ENCODE data around the gene MVB12A. TPM values are rescaled to one million over a fixed set of nuclear protein-coding genes. Genes with fewer than 3 reads are reported as not detected.

MVB12A gene
- polyA plus RNA-seq, 3 donors, result 43.2 to 47.8 (median 43.7) TPM

GRCh38 chr19:17450264-17451075 is 30.6 kb downstream of the MVB12A start:
- no peak overlapping the region for H3K9ac ChIP-seq (ENCODE audit: insufficient read depth, low read length, poor library complexity, severe bottlenecking)
- DNase-seq, result peak in 1 of 3 donors; percentile 28
- H3K27ac ChIP-seq (ENCODE audit: low read depth in 1 of 2, low read length in 2 of 2), result no peak overlapping the region
- peaks cover 20 to 25% of the 10 kb centered on the region in 2 donors for H3K4me1 ChIP-seq (ENCODE audit: control insufficient read depth in 1 of 2, insufficient read depth in 2 of 2, low read length in 2 of 2)
- intact Hi-C loops (cut with micrococcal nuclease), result loop anchor here in 1 of 2 donors (5.0 kb wide), 1 partner anchor 407 kb away; the partner anchor contains the start of gene RPL18A
- peak overlapping the region in 1 of 3 experiments; percentile 14 for H3K4me3 ChIP-seq (replicated peaks in 1 of 3; ENCODE audit: low read depth in 2 of 3, low read length in 3 of 3)
- H3K36me3 ChIP-seq (replicated peaks in 1 of 2; ENCODE audit: control insufficient read depth in 1 of 2, insufficient read depth in 2 of 2, low read length in 2 of 2), result no peaks in the 10 kb centered on the region
- Mint-ChIP-seq H3K36me3 (peaks cover 0 to 6% of the 10 kb centered on the region in 2 donors), H3K4me1 (peaks cover 25% of the 10 kb centered on the region), H3K4me3 (peak overlapping the region in 1 of 2 donors; percentile 39), H3K27me3 (ENCODE audit: low read depth in 3 of 3) (peaks cover 40 to 51% (median 47%) of the 10 kb centered on the region in 3 donors), H3K27ac (peak overlapping the region in 2 of 7 donors; percentile 5 to 11), H3K9me3 (peaks cover 2 to 15% (median 10%) of the 10 kb centered on the region in 7 donors)
- H3K9me3 ChIP-seq (replicated peaks in 1 of 2; ENCODE audit: control insufficient read depth in 1 of 2, insufficient read depth in 1 of 2, low read length in 2 of 2), result peaks cover 4 to 5% of the 10 kb centered on the region in 2 donors
- no peak for TF ChIP-seq CTCF (IDR thresholded peaks at IDR 0.05)
- peaks cover 16 to 48% of the 10 kb centered on the region in 2 donors for H3K27me3 ChIP-seq (ENCODE audit: control insufficient read depth in 2 of 2, insufficient read depth in 2 of 2, low read length in 2 of 2)
- H4K20me1 ChIP-seq (ENCODE audit: insufficient read depth, low read length), result no peaks in the 10 kb centered on the region
- no peak overlapping the region for H2AFZ ChIP-seq (ENCODE audit: insufficient read depth, low read depth, low read length, poor library complexity, severe bottlenecking)
- 79% methylated on average over 5 of the region's 8 CpGs for WGBS (ENCODE audit: insufficient coverage)
- peak overlapping the region; percentile 14 for H3K4me2 ChIP-seq (replicated peaks; ENCODE audit: extremely low read depth, low read length, poor library complexity, severe bottlenecking)
- H3K79me2 ChIP-seq (ENCODE audit: insufficient read depth, low read length), result no peaks in the 10 kb centered on the region

- H3K4me1 ChIP-seq (ENCODE audit: control insufficient read depth in 1 of 2, insufficient read depth in 2 of 2, low read length in 2 of 2), result peaks cover 20 to 25% of the 10 kb centered on the region in 2 donors
- H3K4me3 Mint-ChIP-seq, result no peak overlapping the region
- DNase-seq, result no peak
- peaks cover 24 to 61% of the 10 kb centered on the region in 2 donors for H3K27me3 ChIP-seq (ENCODE audit: control insufficient read depth in 2 of 2, insufficient read depth in 2 of 2, low read length in 2 of 2)
- 100% methylated on average over 1 of the region's 4 CpGs for WGBS (ENCODE audit: insufficient coverage)
- H3K79me2 ChIP-seq (ENCODE audit: insufficient read depth, low read length), result no peaks in the 10 kb centered on the region
- no peaks in the 10 kb centered on the region for H3K36me3 ChIP-seq (replicated peaks in 1 of 2; ENCODE audit: control insufficient read depth in 1 of 2, insufficient read depth in 2 of 2, low read length in 2 of 2)
- H3K4me1 Mint-ChIP-seq, result peaks cover 25% of the 10 kb centered on the region
- TF ChIP-seq CTCF (IDR thresholded peaks at IDR 0.05), result no peak
- peaks cover 0 to 6% of the 10 kb centered on the region in 2 donors for H3K36me3 Mint-ChIP-seq
- no peak overlapping the region for H3K4me3 ChIP-seq (replicated peaks in 1 of 3; ENCODE audit: low read depth in 2 of 3, low read length in 3 of 3)
- H2AFZ ChIP-seq (ENCODE audit: insufficient read depth, low read depth, low read length, poor library complexity, severe bottlenecking), result no peak overlapping the region
- no peak overlapping the region for H3K27ac ChIP-seq (ENCODE audit: low read depth in 1 of 2, low read length in 2 of 2)
- peaks cover 4 to 8% of the 10 kb centered on the region in 2 donors for H3K9me3 ChIP-seq (replicated peaks in 1 of 2; ENCODE audit: control insufficient read depth in 1 of 2, insufficient read depth in 1 of 2, low read length in 2 of 2)
- H3K27me3 Mint-ChIP-seq (ENCODE audit: low read depth in 3 of 3), result peaks cover 54 to 64% (median 59%) of the 10 kb centered on the region in 3 donors
- H3K4me2 ChIP-seq (replicated peaks; ENCODE audit: extremely low read depth, low read length, poor library complexity, severe bottlenecking), result no peak overlapping the region
- intact Hi-C loops (cut with micrococcal nuclease), result loop anchor here in 1 of 2 donors (5.0 kb wide), 1 partner anchor 405 kb away; the partner anchor contains the start of gene RPL18A
- H4K20me1 ChIP-seq (ENCODE audit: insufficient read depth, low read length), result no peaks in the 10 kb centered on the region
- no peak overlapping the region for H3K9ac ChIP-seq (ENCODE audit: insufficient read depth, low read length, poor library complexity, severe bottlenecking)
- no peak overlapping the region for H3K27ac Mint-ChIP-seq
- H3K9me3 Mint-ChIP-seq, result peaks cover 2 to 15% (median 10%) of the 10 kb centered on the region in 7 donors
Observed at GRCh38 chr19:17451820-17452219, 32.0 kb downstream of the MVB12A start.

Measured in CD14-positive monocyte (primary cell).